Omental fat pad (tissue), 4 donors: ENCODE data around the gene CAMK2D. TPM values are rescaled to one million over a fixed set of nuclear protein-coding genes. Genes with fewer than 3 reads are reported as not detected.

Source experiments
- ATAC-seq: fragments of 150-250 bp; one replicate; pipeline ENCODE4 v1.9.1; 2016; ENCODE audit warnings: mild to moderate bottlenecking, moderate library complexity; ENCODE audit not compliant: low FRiP score
- DNase-seq: peaks from one replicate; pipeline ENCODE4 v3.0.0-alpha.2; 2019; ENCODE audit warnings: low spot score
- total RNA-seq, 4 donors: library from RNA; depleted of rRNA; stranded (reverse); fragments of >200 nt; gene quantifications; one replicate each; pipeline ENCODE4 v1.1.0, GENCODE V29; 2016
- TF ChIP-seq, protein P1 (sequence below), 3 donors: fragments of 450-650 bp; IDR thresholded peaks; one replicate each; pipeline ENCODE4 v1.5.1; 2016 to 2017; ENCODE audit warnings: antibody characterized with exemption in 3 of 3, mild to moderate bottlenecking in 3 of 3, moderate library complexity in 2 of 3

The CAMK2D gene
- total RNA-seq, 4 donors from 2014 or later = 78.7 to 86.1 (median 83.2) TPM

DNA sequence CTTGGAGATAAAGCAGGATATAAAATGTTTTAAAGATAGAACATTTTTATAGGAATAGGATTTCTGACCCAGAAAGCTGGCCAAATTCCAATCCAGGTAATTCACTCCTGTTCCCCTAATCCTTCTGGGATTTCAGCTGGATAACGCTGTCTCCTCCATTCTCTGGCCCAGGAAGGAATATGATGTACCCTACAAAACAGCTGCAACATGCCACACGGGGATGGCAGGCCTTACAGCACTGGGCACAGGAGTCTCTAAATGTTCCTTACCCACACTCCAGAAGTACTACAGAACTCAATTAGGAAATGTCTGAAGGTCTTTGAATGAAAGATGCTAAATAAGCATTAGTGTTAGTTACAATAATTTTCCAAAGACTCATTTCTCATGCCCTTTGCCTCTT, 15.8 kb downstream of the CAMK2D start:
- ATAC-seq (no peak), DNase-seq (no peak)
- TF ChIP-seq, protein P1, sequence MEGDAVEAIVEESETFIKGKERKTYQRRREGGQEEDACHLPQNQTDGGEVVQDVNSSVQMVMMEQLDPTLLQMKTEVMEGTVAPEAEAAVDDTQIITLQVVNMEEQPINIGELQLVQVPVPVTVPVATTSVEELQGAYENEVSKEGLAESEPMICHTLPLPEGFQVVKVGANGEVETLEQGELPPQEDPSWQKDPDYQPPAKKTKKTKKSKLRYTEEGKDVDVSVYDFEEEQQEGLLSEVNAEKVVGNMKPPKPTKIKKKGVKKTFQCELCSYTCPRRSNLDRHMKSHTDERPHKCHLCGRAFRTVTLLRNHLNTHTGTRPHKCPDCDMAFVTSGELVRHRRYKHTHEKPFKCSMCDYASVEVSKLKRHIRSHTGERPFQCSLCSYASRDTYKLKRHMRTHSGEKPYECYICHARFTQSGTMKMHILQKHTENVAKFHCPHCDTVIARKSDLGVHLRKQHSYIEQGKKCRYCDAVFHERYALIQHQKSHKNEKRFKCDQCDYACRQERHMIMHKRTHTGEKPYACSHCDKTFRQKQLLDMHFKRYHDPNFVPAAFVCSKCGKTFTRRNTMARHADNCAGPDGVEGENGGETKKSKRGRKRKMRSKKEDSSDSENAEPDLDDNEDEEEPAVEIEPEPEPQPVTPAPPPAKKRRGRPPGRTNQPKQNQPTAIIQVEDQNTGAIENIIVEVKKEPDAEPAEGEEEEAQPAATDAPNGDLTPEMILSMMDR (IDR thresholded peaks at IDR 0.05) = no peak

DNA sequence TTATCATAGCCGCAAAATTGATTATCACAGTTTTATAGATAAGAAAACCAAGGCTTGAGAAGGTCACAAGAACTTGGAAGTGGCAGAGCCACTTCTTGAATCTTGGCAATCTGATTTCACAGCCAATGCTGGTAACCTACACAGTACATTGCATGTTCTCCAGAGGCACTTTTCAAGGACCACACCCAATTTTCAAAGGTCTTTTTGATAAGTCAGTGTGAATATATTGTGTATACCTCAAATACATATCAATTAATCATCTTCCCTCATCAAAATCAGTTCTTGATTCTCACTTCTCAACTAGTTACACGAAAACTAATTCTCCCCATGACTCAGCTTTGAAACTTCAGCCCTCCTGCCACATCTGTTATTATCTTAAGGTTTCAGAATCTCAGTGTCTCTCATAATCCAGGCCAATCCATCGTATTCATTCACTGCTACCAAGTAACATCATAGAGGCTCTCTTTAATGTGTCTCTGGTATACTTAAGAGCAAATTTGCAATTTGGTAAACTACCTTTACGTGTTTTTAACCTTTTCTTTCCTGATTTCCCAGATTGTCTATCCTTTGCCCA, 16.8 kb downstream of the CAMK2D start:
- DNase-seq (no peak), ATAC-seq (no peak)
- TF ChIP-seq, protein P1 (IDR thresholded peaks at IDR 0.05) = no peak

DNA sequence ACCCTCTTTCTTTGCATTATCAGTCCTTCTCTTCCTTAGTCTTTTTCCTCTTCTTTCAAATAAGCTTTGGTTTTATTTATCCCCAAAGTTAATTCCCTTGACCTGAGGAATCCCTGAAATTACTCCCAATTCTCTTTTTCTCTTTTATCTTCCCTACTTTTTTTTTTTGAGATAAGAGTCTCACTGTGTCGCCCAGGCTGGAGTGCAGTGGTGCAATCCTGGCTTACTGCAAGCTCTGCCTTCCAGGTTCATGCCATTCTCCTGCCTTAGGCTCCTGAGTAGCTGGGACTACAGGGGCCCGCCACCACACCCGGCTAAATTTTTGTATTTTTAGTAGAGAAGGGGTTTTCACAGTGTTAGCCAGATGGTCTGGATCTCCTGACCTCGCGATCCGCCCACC, 17.8 kb downstream of the CAMK2D start:
- TF ChIP-seq, protein P1 (IDR thresholded peaks at IDR 0.05) = no peak
- ATAC-seq (no peak), DNase-seq (no peak)

DNA sequence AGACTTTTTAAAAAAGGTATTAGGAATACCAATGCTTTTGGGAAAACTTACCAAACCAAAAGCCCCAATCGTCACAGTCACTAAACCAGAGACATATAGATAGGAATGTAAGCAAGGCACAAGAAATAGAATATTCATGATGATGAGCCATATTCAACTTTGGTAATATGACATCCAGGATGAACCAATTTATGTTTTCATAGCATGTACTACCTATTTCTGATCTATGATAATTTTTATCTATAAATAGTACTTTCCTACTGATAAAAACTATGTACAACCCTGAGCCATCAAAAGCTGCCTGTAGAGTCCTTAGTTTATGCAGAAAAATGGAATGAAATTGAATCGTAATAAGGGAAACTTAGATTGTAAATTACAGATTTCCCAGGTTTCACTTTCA, 18.9 kb downstream of the CAMK2D start:
- no peak for DNase-seq
- ATAC-seq = no peak
- TF ChIP-seq, protein P1 (IDR thresholded peaks at IDR 0.05) = no peak

DNA sequence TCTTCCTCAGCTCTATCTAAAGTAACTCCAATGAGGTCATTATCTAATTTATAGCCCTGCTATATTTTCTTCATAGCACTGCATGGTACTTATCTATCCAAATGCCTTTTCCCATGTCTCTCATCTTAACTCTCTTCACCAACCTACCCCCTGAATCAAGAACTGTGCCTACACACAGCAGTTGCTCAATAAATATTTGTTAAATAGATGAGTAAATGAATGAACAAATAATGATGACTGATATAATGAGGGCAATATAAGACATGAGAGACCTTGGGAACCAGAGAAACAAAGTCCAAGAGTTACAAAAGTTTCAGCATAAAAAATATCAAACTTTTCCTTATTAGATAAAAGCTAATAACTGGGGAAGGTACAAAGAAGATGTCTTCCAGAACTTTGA, 19.6 kb downstream of the CAMK2D start:
- ATAC-seq = no peak
- DNase-seq = no peak
- TF ChIP-seq, protein P1 (IDR thresholded peaks at IDR 0.05) = no peak

DNA sequence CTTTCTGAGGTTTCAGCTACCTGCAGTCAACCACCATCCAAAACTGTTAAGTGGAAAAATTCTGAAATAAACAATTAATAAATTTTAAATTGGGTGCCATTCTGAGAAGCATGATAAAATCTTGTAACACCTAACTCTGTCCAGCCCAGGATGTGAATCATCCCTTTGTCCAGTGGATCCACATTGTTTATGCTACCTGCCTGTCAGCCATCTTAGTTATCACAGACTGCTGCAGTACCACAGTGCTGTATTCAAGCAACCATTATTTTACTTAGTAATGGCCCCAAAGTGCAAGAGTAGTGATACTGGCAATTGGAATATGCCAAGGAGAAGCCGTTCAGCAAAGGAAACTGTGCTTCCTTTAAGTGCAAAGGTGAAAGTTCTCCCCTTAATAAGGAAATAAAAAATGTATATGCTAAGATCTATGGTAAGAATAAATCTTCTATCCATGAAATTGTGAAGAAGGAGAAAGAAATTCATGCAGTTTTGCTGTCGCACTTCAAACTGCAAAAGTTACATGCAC, 20.6 kb downstream of the CAMK2D start:
- TF ChIP-seq, protein P1 (IDR thresholded peaks at IDR 0.05) = no peak
- ATAC-seq (no peak), DNase-seq (no peak)

DNA sequence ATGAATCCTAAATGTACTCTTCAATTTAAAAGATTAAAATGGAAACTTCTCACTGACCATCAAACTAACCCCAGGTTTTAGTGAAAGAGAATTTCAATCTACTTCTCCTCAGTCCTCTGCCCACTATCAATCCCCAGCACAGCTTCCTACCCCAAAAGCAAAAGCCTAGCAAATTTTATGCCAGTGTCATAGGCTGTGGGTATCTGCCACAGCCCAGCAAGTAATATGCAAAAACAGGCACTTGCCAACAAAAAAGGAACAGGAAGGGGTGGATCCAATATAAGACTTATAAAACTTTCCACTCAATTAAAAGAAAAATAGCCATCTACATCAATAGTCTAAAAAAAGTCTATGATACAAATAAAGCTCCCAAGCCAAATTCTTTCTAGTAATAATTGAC, 22.3 kb downstream of the CAMK2D start:
- DNase-seq (no peak), ATAC-seq (no peak)
- TF ChIP-seq, protein P1 (IDR thresholded peaks at IDR 0.05) = no peak
